Nucleus accumbens (tissue), 56 donors: ENCODE data around the gene CGREF1.

Experiments
- DNase-seq, 56 donors: peaks; one replicate each; lab custom pipeline; 2025; lab: John Stamatoyannopoulos, UW

Gene CGREF1

GRCh38 chr2:27054721-27055120 lies 64.2 kb downstream of the CGREF1 start:
- no peak for DNase-seq

GRCh38 chr2:27053776-27054175 lies 65.2 kb downstream of the CGREF1 start:
- DNase-seq, result no peak

- DNase-seq, result no peak
Measured at GRCh38 chr2:27053321-27053720, 65.6 kb downstream of the CGREF1 start.

- peak in 11 of 56 donors; percentile 21 to 68 (median 49) for DNase-seq
Measured at GRCh38 chr2:27051902-27052645, 66.9 kb downstream of the CGREF1 start.

GRCh38 chr2:27050996-27051901 lies 67.7 kb downstream of the CGREF1 start, which contains the start of gene AGBL5:
TSS of gene AGBL5 (plus strand) at chr2:27051668. CDS start at chr2:27052959, 1,291 bp downstream.
- peak; percentile 36 to 97 (median 88) for DNase-seq
